Mucosa of gallbladder (tissue), 1 donor: Measurements from ENCODE around the gene UNK. TPM values are rescaled to one million over a fixed set of nuclear protein-coding genes. Genes with fewer than 3 reads are reported as not detected.
"Not testable (repeated sequence)": the region's sequence is repeated elsewhere in the genome, so short reads cannot be mapped to it uniquely, and the experiment has no call there.

ENCODE experiments used
- DNase-seq: peaks from one replicate; pipeline ENCODE4 v3.0.0-alpha.2; 2020; ENCODE audit warnings: low spot score
- total RNA-seq: library from RNA; stranded (reverse); gene quantifications from one replicate; pipeline ENCODE4 v1.2.1, GENCODE V29; 2021
- donor health status: DM: no; HTN: no; CAD: no.

Gene UNK
- total RNA-seq, 1 donor from 2014 or later: 26.6 TPM

DNA sequence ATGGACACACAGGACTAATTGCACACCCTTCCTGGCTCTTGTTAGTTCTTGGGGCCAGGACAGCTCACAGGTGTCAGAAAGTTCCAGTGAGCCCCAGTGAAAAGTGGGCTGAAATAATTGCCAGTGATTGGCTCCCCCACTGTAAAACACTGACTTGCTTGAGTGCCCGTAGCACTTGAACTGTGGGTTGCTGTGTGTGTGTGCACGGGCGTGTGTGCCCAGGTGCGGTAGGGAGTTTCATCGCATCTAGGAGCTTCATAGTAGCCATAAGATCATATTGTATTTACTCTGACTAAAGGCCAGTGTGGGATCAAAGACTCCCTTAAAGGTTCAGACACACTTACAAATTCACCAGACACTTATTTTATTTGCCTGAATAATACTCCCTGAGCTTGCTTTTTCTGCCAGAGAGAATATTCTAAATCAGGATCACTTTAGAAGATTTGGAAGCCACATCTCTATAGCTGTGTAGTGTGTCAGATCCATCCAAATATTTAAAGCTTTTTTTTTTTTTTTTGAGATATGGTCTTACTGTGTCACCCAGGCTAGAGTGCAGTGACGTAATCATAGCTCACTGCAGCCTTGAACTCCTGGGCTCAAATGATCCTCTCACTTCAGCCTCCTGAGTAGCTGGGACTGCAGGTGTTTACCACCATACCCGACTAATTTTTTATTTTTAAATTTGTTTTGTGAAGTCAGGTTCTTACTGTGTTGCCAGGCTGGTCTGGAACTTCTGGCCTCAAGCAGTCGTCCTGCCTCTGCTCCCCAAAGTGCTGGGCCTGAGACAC is 11.4 kb downstream of the UNK start:
- DNase-seq: no peak

DNA sequence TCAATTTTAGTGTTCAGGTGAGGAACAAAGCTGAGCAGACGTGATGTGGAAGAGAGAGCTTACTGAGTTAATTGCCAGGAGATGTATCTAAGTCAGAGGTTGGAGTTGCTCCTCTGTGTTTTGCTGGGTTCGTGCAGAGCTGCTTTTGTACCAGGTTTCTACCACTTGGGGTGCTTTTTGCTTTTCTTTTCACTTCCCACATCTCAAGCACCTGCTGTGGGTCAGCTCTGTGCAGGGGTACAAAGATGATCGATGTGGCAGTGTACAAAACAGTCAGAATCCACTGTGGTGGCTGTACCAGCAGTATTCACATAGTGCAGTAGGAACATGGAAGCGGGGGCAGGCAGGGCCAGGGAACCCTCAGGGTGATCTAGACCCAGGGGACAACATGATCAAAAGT is 14.8 kb downstream of the UNK start:
- DNase-seq: no peak

DNA sequence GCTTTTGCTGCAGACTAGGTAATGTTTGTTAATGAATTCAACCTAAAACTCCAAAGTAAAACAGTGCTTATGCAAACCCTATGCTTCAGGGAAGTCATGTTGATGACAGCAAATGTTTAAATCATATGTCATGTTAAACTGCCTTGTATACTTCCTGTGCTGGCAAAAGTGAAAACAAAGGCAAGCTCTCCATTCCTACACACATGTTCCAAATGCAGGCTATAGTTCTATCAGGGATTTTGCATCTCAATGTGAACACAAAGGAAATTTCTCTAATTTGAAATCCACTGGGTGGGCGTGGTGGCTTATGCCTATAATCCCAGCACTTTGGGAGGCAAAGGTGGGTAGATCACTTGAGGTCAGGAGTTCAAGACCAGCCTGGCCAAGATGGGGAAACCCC is 19.3 kb downstream of the UNK start:
- DNase-seq: no peak

DNA sequence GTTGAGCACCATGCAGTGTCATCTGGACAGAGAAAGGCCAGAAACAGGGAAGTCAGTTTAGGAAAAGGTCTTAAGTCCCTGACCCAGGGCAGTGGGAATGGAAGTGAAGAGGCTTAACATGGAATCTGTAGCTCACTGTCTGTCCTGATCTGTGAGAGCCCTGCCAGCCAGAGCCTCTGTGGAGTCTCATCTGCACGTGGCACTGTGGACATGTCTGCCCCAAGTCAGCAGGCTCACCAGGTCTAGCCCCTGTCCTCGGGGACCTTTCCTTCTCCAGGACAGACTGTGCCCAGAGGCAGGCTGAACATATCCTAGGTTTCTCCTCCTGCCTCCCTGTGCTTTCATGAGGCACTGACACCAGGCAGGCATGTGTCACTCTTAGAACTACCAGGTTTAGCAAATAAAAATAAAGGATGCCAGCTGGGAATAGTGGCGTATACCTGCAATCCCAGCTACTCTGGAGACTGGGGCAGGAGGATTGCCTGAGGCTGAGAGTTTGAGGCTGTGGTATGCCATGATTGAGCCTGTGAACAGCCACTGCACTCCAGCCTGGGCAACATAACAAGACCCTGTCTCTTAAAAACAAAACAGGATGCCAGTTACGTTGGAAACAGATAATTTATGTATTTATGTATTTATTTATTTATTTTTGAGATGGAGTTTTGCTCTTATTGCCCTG is 22.4 kb downstream of the UNK start:
- DNase-seq: no peak

DNA sequence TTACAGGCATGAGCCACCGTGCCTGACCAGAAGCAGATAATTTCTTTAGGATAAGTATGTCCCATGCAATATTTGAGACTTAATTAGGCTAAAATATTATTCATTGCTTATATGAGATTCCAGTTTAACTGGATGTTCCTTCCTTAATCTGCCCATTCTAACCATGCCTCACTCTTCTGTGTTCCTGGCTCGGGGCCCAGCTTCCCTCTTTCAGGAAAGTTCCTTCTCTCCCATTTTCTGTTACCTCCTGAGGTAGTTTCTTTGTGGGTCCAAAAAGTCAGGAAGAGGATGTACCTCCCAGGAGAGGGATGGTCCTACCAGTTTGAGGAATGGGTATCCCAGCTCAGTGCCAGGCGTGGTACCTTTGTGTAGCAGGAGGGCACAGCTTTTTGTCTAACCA is 23.3 kb downstream of the UNK start:
- no peak for DNase-seq

DNA sequence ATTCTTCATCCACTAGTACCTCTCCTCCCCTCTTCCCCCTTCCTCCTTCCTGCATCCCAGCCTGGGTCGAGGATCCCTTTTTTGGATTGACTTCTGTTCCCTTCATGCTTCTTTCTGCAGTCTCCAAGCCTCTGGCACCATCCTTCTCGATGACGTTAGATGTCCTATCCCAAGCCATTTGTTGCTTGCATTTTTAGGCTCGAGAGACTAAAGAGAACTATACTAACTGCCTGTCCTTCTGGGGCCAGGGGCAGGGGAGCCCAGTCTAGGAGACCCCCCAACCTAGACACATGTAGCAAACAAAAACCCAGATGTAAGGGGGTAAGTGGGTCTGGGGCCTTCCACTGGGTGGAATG is 23.9 kb downstream of the UNK start:
- no peak for DNase-seq

DNA sequence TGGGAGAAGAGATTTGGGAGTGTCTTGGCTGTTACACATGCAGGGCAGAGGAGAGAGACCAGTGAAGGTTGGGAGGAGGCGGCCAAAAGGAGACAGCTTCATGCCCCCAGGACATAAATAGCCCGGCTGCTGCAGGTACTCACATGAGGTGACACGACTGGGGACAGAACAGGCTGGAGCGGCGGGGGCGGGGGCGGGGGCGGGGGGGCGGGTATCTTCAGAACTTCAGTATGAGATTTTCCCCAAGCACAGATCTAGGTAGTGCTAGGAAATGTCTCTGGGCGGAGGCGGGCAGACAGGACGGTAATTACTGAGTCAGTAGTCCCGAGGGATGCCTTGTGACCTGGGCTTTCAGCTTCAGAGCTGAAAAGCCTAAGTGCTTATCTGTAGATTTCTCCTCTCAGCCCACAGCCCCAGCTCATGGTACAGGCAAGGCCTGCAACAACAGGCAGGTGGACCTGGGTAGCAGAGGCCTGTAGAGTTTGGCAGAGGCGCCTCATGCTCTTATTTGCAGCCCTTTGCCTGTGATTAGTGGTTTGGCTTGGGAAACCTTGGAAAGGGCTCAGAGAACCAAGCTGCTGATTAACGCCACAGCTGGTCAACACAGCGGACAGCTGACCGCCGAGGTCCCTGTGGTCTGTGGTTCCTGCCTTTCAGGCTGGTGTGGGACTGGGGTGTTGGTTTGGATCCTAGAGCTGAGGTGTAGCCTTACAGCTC is 24.5 kb downstream of the UNK start:
- DNase-seq: no peak

DNA sequence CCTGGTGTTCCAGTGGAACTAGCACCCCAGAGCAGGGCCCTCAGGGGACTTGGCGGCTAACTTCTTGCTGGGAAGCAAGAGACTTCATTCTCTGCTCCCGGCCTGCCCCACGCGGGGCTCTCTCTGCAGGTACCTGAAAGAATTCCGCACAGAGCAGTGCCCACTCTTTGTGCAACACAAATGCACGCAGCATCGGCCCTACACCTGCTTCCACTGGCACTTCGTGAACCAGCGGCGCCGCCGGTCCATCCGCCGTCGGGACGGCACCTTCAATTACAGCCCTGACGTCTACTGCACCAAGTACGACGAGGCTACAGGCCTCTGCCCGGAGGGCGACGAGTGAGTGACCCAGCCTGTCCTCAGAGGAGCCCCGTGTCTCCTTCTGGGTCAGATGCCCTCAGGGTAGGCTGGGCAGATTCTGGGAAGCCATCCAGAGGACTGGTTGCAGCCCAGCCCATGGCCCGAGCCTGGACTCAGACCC is 25.1 kb downstream of the UNK start:
- DNase-seq: no peak

DNA sequence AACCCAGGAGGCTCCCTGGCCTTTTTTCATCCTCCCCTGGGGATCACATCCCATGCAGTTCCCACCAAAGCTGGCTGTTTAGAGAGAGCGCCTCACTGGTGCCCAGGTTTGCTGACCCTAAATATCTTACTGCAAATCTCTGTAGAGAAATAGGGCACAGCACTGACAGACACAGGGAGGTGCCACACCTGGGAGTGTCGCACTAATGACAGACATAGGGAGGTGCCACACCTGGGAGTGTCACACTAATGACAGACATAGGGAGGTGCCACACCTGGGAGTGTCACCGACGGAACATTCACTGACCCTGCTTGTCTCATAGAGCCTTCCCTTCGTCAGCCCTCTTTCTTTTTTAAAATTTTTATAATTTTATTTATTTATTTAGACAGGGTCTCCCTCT is 25.6 kb downstream of the UNK start:
- no peak for DNase-seq

DNA sequence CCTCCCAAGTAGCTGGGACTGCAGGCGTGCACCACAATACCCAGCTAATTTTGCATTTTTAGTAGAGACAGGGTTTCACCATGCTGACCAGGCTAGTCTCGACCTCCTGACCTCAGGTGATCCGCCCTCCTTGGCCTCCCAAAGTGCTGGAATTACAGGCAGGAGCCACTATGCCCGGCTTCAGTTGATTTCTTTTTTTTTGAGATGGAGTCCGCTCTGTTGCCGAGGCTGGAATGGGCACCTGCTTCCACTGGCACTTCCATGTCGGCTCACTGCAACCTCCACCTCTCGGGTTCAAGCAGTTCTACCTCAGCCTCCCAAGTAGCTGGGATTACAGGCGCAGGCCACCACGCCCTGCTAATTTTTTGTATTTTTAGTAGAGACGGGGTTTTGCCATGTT is 26.1 kb downstream of the UNK start:
- DNase-seq: not testable (repeated sequence)

DNA sequence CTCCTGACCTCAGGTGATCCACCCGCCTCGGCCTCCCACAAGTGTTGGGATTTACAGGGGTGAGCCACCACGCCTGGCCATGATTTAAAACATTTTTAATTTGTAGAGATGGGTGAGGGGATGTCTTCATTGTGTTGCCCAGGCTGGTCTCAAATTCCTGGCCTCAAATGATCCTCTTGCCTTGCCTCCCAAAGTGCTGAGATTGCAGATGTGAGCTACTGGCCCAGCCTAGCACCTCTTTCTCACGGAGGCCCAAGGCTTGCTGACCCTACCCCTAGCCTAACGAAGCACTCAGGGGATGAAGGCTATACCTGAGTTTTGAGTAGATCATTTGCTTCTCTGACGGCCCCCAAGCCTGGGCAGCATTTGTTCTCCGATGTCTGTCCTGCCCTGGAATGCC is 26.6 kb downstream of the UNK start:
- no peak for DNase-seq

DNA sequence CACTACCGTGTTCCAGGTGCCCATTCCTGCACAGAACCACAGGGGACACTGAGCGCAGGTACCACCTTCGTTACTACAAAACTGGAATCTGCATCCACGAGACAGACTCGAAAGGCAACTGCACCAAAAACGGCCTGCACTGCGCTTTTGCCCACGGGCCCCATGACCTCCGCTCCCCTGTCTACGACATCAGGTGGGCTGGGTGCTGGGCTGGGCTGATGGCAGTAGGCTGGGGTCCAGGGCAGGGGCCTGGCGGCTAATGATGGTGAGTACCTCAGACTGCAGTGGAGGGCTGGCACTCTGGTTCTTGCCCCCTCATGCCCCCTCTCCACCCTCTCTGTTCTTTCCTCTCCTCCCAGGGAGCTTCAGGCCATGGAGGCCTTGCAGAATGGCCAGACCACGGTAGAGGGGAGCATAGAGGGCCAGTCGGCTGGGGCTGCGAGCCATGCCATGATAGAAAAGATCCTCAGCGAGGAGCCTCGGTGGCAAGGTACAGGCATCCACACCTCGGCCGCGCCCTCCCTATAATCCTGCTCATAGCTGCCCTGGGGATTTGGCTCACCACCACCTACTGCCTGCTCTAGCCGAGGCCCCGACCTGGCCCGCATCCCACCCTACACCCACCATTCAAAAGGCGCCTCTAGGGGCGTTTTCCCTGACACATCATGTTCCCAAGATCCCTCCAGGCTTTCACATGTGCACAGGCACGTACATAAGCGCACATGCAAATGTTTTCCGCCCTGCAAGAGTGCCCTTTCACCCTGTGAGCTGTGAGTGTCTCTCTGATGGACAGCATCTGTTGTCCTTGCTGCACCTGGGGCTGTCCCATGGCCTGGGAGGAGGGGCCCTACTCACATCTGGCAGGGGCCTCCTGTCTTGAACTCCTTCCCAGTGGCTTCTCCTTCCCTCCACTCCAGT is 27.7 kb downstream of the UNK start:
- DNase-seq: no peak

DNA sequence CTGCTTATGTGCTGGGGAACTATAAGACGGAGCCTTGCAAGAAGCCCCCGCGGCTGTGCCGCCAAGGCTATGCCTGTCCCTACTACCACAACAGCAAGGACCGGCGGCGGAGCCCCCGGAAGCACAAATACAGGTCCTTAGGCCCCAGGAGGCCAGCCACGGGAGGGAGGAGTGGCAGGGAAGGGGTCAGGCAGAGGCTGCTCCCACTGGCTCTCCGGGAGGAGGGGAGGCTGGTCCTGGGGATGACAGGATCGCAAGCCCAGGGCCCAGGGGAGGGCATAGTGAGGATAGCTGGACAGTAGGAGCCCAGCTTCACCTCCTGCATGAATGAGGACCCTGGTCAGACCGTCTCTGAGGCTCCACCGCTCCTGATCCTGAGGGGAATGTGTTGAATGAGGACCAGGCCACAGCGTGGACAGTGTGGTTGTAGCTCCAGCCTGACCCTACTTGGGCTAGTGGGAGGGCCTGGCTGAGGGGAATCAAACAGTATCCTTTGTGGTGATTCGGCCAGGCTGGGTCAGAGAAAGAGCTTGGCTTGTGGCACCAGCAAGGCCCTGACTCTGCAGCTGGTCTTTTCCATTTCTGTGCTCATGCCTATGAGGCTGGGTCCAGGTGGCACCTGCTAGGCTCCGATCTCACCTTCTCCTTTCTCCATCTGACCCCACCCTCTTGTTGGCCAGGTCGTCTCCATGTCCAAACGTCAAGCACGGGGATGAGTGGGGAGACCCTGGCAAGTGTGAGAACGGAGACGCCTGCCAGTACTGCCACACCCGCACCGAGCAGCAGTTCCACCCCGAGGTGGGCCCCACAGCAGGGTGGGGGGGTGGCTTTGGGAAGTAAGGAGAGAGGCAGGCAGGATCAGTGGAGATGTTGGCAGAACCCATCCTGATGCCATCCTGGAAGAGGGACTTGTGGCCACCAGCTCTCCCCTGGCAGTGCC is 28.7 kb downstream of the UNK start:
- no peak for DNase-seq

DNA sequence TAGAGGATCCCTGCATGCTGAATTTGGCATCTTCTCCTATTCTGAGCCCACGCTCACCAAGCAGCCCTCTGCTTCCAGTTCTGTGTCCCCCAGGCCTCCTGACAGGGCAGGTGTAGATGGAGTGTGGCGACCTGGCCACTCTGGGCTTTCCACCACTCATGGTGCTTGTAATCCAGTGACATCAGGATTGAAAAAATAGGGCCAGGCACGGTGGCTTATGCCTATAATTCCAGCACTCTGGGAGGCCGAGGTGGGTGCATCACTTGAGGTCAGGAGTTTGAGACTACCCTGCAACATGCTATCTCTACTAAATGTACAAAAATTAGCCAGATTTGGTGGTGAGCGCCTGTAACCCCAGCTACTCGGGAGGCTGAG is 29.4 kb downstream of the UNK start:
- DNase-seq: no peak

DNA sequence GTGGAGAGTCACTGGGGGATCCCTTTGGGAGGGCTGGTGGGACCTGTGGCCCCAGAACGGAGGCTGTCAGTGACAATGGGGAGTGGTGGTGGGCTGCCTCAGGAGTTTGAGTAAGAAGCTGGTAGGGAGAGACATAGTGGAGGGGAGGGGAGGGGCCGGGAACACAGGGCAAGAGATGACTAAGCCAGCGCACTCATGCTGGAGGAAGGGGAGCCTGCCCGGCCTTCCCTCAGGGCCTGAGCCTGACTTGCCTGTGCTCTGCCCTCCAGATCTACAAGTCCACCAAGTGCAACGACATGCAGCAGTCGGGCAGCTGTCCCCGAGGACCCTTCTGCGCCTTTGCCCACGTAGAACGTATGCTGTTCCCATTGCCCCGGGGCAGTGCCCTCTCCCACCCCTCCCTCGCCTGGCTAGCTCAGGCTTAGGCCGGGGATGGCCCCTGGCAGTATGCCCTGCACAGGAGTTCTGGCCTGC is 30.3 kb downstream of the UNK start:
- no peak for DNase-seq

DNA sequence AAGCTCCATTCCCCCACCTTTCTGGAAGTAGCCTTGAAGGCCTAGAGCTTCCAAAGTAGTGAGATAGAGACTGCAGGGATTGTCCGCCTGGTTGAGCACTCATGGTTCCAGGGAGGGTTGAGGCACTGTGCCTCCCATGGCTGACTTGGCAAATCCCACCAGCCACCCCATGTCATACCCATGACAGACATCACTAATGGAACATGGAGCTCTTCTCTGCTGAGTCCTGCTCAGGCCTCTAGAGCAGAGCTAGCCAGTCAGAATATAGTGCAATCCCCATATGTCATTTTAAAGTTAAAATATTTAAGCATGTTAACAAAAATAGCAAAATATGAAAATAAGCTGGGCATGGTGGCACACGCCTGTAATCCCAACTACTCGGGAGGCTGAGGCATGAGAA is 30.8 kb downstream of the UNK start:
- DNase-seq: no peak

DNA sequence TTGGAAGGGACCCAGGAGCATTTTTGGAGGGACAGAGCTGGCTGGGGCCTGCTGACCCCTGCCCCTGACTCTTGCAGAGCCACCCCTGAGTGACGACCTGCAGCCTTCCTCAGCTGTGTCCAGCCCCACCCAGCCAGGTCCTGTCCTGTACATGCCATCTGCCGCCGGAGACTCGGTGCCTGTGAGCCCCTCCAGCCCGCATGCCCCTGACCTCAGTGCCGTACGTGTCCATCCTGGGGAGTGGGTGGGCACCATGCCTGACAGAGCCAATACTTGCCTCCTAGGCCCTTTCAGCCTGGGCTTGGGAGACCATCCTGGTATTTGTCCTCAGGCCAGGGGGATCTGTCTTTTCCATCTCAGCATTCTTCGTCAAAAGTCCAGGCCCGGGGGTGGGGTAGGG is 32.1 kb downstream of the UNK start:
- no peak for DNase-seq

DNA sequence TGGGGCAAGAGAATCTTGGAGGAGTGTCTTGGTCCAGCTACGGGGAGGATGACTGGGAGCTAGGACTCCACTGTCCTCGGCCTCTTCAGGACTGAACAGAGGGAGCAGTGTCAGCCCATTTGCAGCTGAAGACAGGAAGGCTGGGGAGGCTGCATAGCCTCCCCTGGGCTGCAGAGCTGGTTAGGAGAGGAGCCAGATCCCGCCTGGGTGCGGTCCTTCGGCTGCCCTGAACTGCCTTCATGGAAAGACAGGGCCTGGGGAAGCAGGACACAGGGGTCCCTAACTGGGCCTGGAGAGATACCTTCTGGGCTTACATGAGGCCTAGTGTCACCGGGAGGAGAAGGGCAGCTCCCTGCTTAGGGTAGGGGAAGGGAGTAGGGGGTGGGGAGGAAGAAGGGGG is 33.0 kb downstream of the UNK start:
- no peak for DNase-seq

DNA sequence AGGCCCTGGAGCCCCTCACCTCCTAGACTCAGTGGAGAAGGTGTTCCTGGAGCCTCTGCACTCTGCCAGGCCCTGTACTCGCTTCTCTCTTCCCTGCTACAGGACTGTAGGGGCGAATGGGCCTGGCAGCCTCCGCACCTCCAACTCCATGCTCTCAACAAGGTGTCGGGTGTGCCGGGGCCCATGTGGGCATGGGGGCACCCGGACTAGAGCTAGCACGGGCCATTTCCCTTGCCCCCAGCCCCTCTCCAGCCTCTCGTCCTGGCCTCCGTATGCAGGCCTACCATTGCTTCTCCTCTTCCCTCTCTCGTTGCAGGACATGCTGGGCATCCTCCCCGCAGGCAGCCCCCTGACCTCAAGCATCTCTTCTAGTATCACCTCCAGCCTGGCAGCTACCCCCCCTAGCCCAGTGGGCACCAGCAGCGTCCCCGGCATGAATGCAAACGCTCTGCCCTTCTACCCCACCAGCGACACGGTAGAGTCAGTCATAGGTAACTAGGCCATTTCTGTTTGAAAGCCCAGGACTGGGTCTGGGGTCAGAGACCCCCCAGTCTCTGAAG is 33.8 kb downstream of the UNK start:
- DNase-seq: no peak

DNA sequence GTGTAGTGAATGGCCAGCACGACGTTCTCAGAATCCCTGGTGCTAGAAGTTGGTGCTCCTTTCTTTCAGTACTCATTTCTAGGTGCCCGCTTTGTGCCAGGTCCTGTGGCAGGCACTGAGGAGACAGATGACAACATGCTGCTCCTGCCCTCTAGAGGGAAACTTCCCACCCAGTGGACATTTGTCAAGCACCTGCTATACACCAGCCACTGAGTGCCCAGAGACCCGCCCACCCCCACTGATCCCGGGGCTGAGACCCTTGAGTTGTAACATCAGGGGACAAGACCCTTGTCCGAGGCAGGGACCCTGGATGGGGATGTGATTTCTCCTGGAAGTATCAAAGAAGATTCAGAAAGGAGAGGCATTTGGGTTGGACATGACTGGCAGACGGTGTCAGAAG is 34.5 kb downstream of the UNK start:
- DNase-seq: no peak
